H1 (cell line): ENCODE results near the gene TIFAB. TPM values are rescaled to one million over a fixed set of nuclear protein-coding genes. Genes with fewer than 3 reads are reported as not detected.

Experiments
- CTCF ChIA-PET: fragments of 300-600 bp; sonication (Branson Sonifier 250); formaldehyde crosslinking; loops from one replicate; lab custom pipeline; 2021; ENCODE audit not compliant: partially characterized antibody; lab: Charles Lee
- POLR2A ChIA-PET: fragments of 300-600 bp; sonication (Branson Sonifier 250); formaldehyde crosslinking; loops from one replicate; lab custom pipeline; 2021; ENCODE audit warnings: inconsistent platforms; ENCODE audit not compliant: partially characterized antibody; lab: Charles Lee
- DNase-seq, 2 experiments: peaks; one replicate each; pipeline versions ENCODE4 v3.0.0 to v3.0.0-alpha.2; 2010 to 2022; ENCODE audit warnings: low spot score in 2 of 2, low read depth in 1 of 2, mixed read lengths in 1 of 2
- FAIRE-seq: peaks from 2 replicates; lab custom pipeline; 2011; peaks lifted over from hg19 to GRCh38; lab: Jason Lieb, UNC
- H2AFZ ChIP-seq: 2 replicates; pipeline ENCODE4 v1.8.1; 2012; ENCODE audit warnings: low read length, inconsistent platforms
- H2AK5ac ChIP-seq: 2 replicates; pipeline ENCODE4 v1.6.1; 2013; ENCODE audit warnings: low read depth, low read length
- H2BK120ac ChIP-seq: replicated peaks from 2 replicates; pipeline ENCODE3; 2013; ENCODE audit warnings: low read depth, low read length, inconsistent platforms
- H2BK12ac ChIP-seq: 2 replicates; pipeline ENCODE4 v1.6.1; 2013; ENCODE audit warnings: low read depth, low read length
- H2BK15ac ChIP-seq: 2 replicates; pipeline ENCODE4 v1.6.1; 2013; ENCODE audit warnings: low read length
- H2BK20ac ChIP-seq: 2 replicates; pipeline ENCODE4 v1.6.1; 2013; ENCODE audit warnings: low read length
- H2BK5ac ChIP-seq: 2 replicates; pipeline ENCODE4 v1.6.1; 2013; ENCODE audit warnings: low read depth, low read length
- H3K14ac ChIP-seq: 2 replicates; pipeline ENCODE4 v1.6.1; 2013; ENCODE audit warnings: inconsistent platforms; ENCODE audit not compliant: insufficient read length
- H3K18ac ChIP-seq: 2 replicates; pipeline ENCODE4 v1.6.1; 2013; ENCODE audit warnings: low read length; ENCODE audit errors: extremely low read depth
- H3K23ac ChIP-seq: 2 replicates; pipeline ENCODE4 v1.6.1; 2013; ENCODE audit warnings: inconsistent platforms; ENCODE audit not compliant: insufficient read length
- H3K23me2 ChIP-seq: 2 replicates; pipeline ENCODE4 v1.6.1; 2013; ENCODE audit warnings: low read depth, low read length
- H3K27ac ChIP-seq: 2 replicates; pipeline ENCODE4 v1.6.1; 2011; ENCODE audit warnings: low read depth, low read length, inconsistent platforms
- H3K27me3 ChIP-seq, 4 experiments: replicated peaks in 1 of 4; 1 replicate in 1 of 4; 2 replicates in 3 of 4; pipeline versions ENCODE4 v1.6.1 to v1.8.1; 2011 to 2013; ENCODE audit warnings: low read length in 3 of 4, mild to moderate bottlenecking in 3 of 4, inconsistent platforms in 2 of 4, mixed read lengths in 2 of 4, moderate library complexity in 1 of 4; ENCODE audit not compliant: control insufficient read depth in 3 of 4, insufficient read depth in 3 of 4; ENCODE audit errors: extremely low read depth in 1 of 4
- H3K36me3 ChIP-seq, 4 experiments: 2 replicates each; pipeline versions ENCODE4 v1.6.1 to v1.8.1; 2011 to 2013; ENCODE audit warnings: mild to moderate bottlenecking in 4 of 4, low read length in 3 of 4, moderate library complexity in 2 of 4, control low read depth in 1 of 4, inconsistent platforms in 1 of 4; ENCODE audit not compliant: insufficient read depth in 4 of 4, control insufficient read depth in 2 of 4
- H3K4ac ChIP-seq: replicated peaks from 2 replicates; pipeline ENCODE3; 2013; ENCODE audit warnings: low read length, low read depth, mixed read lengths, inconsistent platforms; ENCODE audit not compliant: insufficient read length
- H3K4me1 ChIP-seq, 4 experiments: replicated peaks in 1 of 4; 1 replicate in 1 of 4; 2 replicates in 3 of 4; pipeline versions ENCODE4 v1.6.1 to v1.8.1; 2011 to 2013; ENCODE audit warnings: low read length in 3 of 4, inconsistent platforms in 2 of 4, mixed read lengths in 1 of 4; ENCODE audit not compliant: insufficient read depth in 4 of 4, control insufficient read depth in 3 of 4
- H3K4me2 ChIP-seq, 2 experiments: 2 replicates each; pipeline versions ENCODE4 v1.6.1 to v1.8.1; 2011 to 2013; ENCODE audit warnings: low read depth in 2 of 2, low read length in 2 of 2, control low read depth in 1 of 2, inconsistent platforms in 1 of 2, mild to moderate bottlenecking in 1 of 2; ENCODE audit not compliant: insufficient read depth in 1 of 2
- H3K4me3 ChIP-seq, 4 experiments: fragments of 200-600, 300-600 bp in 1 of 4; sonication (generic), shearing (Covaris generic), sonication (Bioruptor Twin) in 1 of 4; 2 replicates each; pipeline versions ENCODE4 v1.5.1 to v1.8.1; 2011 to 2016; ENCODE audit warnings: low read length in 4 of 4, low read depth in 3 of 4, control low read depth in 2 of 4, inconsistent platforms in 2 of 4, mild to moderate bottlenecking in 2 of 4, mixed read lengths in 1 of 4, moderate library complexity in 1 of 4; ENCODE audit not compliant: insufficient read depth in 2 of 4; ENCODE audit errors: extremely low read depth in 1 of 4
- H3K56ac ChIP-seq: replicated peaks from 2 replicates; pipeline ENCODE3; 2013; ENCODE audit warnings: low read depth, mild to moderate bottlenecking, mixed read lengths, low read length, inconsistent platforms; ENCODE audit not compliant: insufficient read length
- H3K79me1 ChIP-seq: 2 replicates; pipeline ENCODE4 v1.6.1; 2013; ENCODE audit warnings: low read depth, low read length, control low read depth
- H3K79me2 ChIP-seq, 2 experiments: 2 replicates each; pipeline versions ENCODE4 v1.6.1 to v1.8.1; 2012 to 2013; ENCODE audit warnings: low read length in 2 of 2, mild to moderate bottlenecking in 2 of 2, inconsistent platforms in 1 of 2; ENCODE audit not compliant: insufficient read depth in 2 of 2, control insufficient read depth in 1 of 2
- H3K9ac ChIP-seq, 4 experiments: replicated peaks in 1 of 4; 1 replicate in 1 of 4; 2 replicates in 3 of 4; pipeline versions ENCODE4 v1.6.1 to v1.8.1; 2011 to 2013; ENCODE audit warnings: low read depth in 3 of 4, low read length in 3 of 4, control low read depth in 2 of 4, mild to moderate bottlenecking in 2 of 4, moderate library complexity in 2 of 4, inconsistent platforms in 1 of 4; ENCODE audit errors: extremely low read depth in 1 of 4
- H3K9me3 ChIP-seq, 2 experiments: 2 replicates each; pipeline versions ENCODE4 v1.6.1 to v1.8.1; 2012 to 2013; ENCODE audit warnings: mild to moderate bottlenecking in 2 of 2, moderate library complexity in 2 of 2, control low read depth in 1 of 2, inconsistent platforms in 1 of 2, low read depth in 1 of 2, low read length in 1 of 2, mixed read lengths in 1 of 2; ENCODE audit not compliant: insufficient read depth in 2 of 2
- H4K20me1 ChIP-seq, 2 experiments: replicated peaks in 1 of 2; 2 replicates each; pipeline versions ENCODE3 to v1.8.1; 2011 to 2013; ENCODE audit warnings: inconsistent platforms in 2 of 2, low read length in 2 of 2, mild to moderate bottlenecking in 1 of 2; ENCODE audit not compliant: insufficient read depth in 2 of 2, control insufficient read depth in 1 of 2
- H4K5ac ChIP-seq: 2 replicates; pipeline ENCODE4 v1.6.1; 2013; ENCODE audit warnings: low read length, low read depth, mixed read lengths, inconsistent platforms; ENCODE audit not compliant: insufficient read length
- H4K8ac ChIP-seq: 2 replicates; pipeline ENCODE4 v1.8.0; 2013; ENCODE audit warnings: mild to moderate bottlenecking, moderate library complexity, low read length, inconsistent platforms; ENCODE audit not compliant: insufficient read depth; ENCODE audit errors: extremely low read depth
- H4K91ac ChIP-seq: replicated peaks from 2 replicates; pipeline ENCODE3; 2013; ENCODE audit warnings: low read length, mixed read lengths, inconsistent platforms; ENCODE audit not compliant: insufficient read length
- BCL11A ChIP-seq, 2 experiments: IDR thresholded peaks; one replicate each; pipeline ENCODE4 v1.6.1; 2011; ENCODE audit warnings: low read depth in 2 of 2, low read length in 2 of 2, mild to moderate bottlenecking in 2 of 2
- BRCA1 ChIP-seq: IDR thresholded peaks from 2 replicates; pipeline ENCODE4 v1.6.1; 2012; ENCODE audit warnings: low read depth, low read length, improper control_type of control experiment
- CTBP2 ChIP-seq: IDR thresholded peaks from 2 replicates; pipeline ENCODE4 v1.7.0; 2011; ENCODE audit warnings: borderline replicate concordance, mild to moderate bottlenecking, moderate library complexity, mixed read lengths, low read length; ENCODE audit not compliant: insufficient read depth, insufficient read length
- CTCF ChIP-seq, 3 experiments: IDR thresholded peaks; 1 replicate in 2 of 3; 2 replicates in 1 of 3; pipeline versions ENCODE4 v1.5.1 to v1.6.1; 2011; ENCODE audit warnings: low read length in 3 of 3, mild to moderate bottlenecking in 3 of 3, inconsistent platforms in 2 of 3, low read depth in 1 of 3, moderate library complexity in 1 of 3; ENCODE audit not compliant: insufficient read depth in 1 of 3; ENCODE audit errors: control extremely low read depth in 1 of 3
- GTF2F1 ChIP-seq: IDR thresholded peaks from 2 replicates; pipeline ENCODE4 v1.6.1; 2012; ENCODE audit warnings: low read depth, low read length, improper control_type of control experiment, borderline replicate concordance
- HDAC6 ChIP-seq: IDR thresholded peaks from one replicate; pipeline ENCODE4 v1.7.1; 2012; ENCODE audit warnings: low read depth, mild to moderate bottlenecking, inconsistent platforms, low read length, moderate library complexity
- NANOG ChIP-seq: IDR thresholded peaks from 2 replicates; pipeline ENCODE4 v1.6.1; 2011; ENCODE audit warnings: low read length, low read depth, mild to moderate bottlenecking, inconsistent platforms; ENCODE audit not compliant: insufficient read depth, poor library complexity, severe bottlenecking
- NRF1 ChIP-seq: IDR thresholded peaks from 2 replicates; pipeline ENCODE4 v1.6.1; 2011; ENCODE audit warnings: mild to moderate bottlenecking, low read depth, low read length, improper control_type of control experiment
- RAD21 ChIP-seq, 2 experiments: IDR thresholded peaks in 1 of 2; conservative IDR thresholded peaks in 1 of 2; 2 replicates each; pipeline ENCODE4 v1.6.1; 2011; ENCODE audit warnings: low read depth in 2 of 2, low read length in 2 of 2, improper control_type of control experiment in 1 of 2, inconsistent platforms in 1 of 2, mild to moderate bottlenecking in 1 of 2, moderate library complexity in 1 of 2
- SIRT6 ChIP-seq: IDR thresholded peaks from one replicate; pipeline ENCODE4 v1.7.1; 2012; ENCODE audit warnings: low read length, inconsistent platforms
- SP1 ChIP-seq: IDR thresholded peaks from 2 replicates; pipeline ENCODE4 v1.6.1; 2011; ENCODE audit warnings: low read depth, low read length
- TCF12 ChIP-seq: IDR thresholded peaks from 2 replicates; pipeline ENCODE4 v1.6.1; 2011; ENCODE audit warnings: low read depth, mild to moderate bottlenecking, low read length
- WGBS, 2 experiments: shearing (Covaris generic) in 1 of 2; methylation state at CpG; one replicate each; pipeline versions ENCODE4 v1.1.6 to v1.1.7; 2013 to 2015; ENCODE audit warnings: low lambda C conversion rate in 2 of 2, mixed read lengths in 2 of 2, inconsistent platforms in 1 of 2, low coverage in 1 of 2, missing lambda C conversion rate in 1 of 2; ENCODE audit not compliant: insufficient replicate concordance in 2 of 2, insufficient coverage in 1 of 2, insufficient read length in 1 of 2; ENCODE audit errors: extremely low coverage in 1 of 2, missing lambda C conversion rate in 1 of 2; 5-methylcytosine and 5-hydroxymethylcytosine counted together
- polyA plus RNA-seq, 7 experiments: library from polyadenylated mRNA; depleted of rRNA in 3 of 7; stranded (reverse) in 5 of 7; unstranded in 2 of 7; fragments of >200 nt in 5 of 7; fragments of 200-250 nt in 2 of 7; gene quantifications; 1 replicate in 5 of 7; 2 replicates in 1 of 7; 4 replicates in 1 of 7; pipeline versions ENCODE4 v1.2.1 to v1.2.3, GENCODE V29; 2011 to 2013; ENCODE audit warnings: missing spikeins in 2 of 7, mixed read lengths in 2 of 7
- total RNA-seq: library from RNA; stranded (reverse); fragmentation: NEBNext Ultra II Directional; extraction: Animal tissue kit (Norgen Biotek cat#: 25700); gene quantifications from 2 replicates; pipeline ENCODE4 v1.2.1, GENCODE V29; 2021

TIFAB gene
- total and polyA plus RNA-seq, 2 of the 8 experiments (the other 6 are each of a cell fraction or from before 2014, with no cell fraction given) = not detected

- no peak overlapping the region for H4K5ac ChIP-seq
- peaks cover 0 to 3% (median 0%) of the 10 kb centered on the region in 4 experiments; a peak in 2 of 7 replicates for H3K27me3 ChIP-seq
- no peak overlapping the region for H3K4ac ChIP-seq
- no peak overlapping the region for H3K9ac ChIP-seq
- H4K91ac ChIP-seq = no peak overlapping the region
- no peak for DNase-seq
- no peak overlapping the region for H2BK15ac ChIP-seq
- H3K18ac ChIP-seq = no peak overlapping the region
- POLR2A ChIA-PET = no interaction called here
- H3K27ac ChIP-seq = no peak overlapping the region
- no peak overlapping the region for H2BK5ac ChIP-seq
- H3K14ac ChIP-seq = no peak overlapping the region
- H3K23me2 ChIP-seq = no peaks in the 10 kb centered on the region
- peaks cover 0 to 3% (median 1%) of the 10 kb centered on the region in 4 experiments; a peak in 2 of 7 replicates for H3K4me1 ChIP-seq
- FAIRE-seq = no peak
- H2AFZ ChIP-seq = no peak overlapping the region
- no peaks in the 10 kb centered on the region for H3K79me1 ChIP-seq
- no peaks in the 10 kb centered on the region for H3K36me3 ChIP-seq
- H2BK20ac ChIP-seq = no peak overlapping the region
- no peak overlapping the region for H2BK12ac ChIP-seq
- 78% methylated on average over 7 of the region's 7 CpGs; no CpG with 5 or more reads in 1 of the 2 experiments for WGBS, 2 experiments
- no peak overlapping the region for H3K4me3 ChIP-seq
- H2BK120ac ChIP-seq = no peak overlapping the region
- no peak overlapping the region for H3K23ac ChIP-seq
- no peaks in the 10 kb centered on the region for H3K9me3 ChIP-seq
- H4K20me1 ChIP-seq = no peaks in the 10 kb centered on the region
- CTCF ChIA-PET = interaction anchor here (0.7 to 19.4 kb wide), 7 partner anchors 12 to 384 kb away, joined by 3 to 264 read pairs (median 5); no protein-coding TSS in a partner anchor
- no peak overlapping the region for H2AK5ac ChIP-seq
- no peak overlapping the region for H4K8ac ChIP-seq
- no peaks in the 10 kb centered on the region for H3K79me2 ChIP-seq
- no peak overlapping the region for H3K4me2 ChIP-seq
- H3K56ac ChIP-seq = no peak overlapping the region
- no peak for TF ChIP-seq HDAC6
- TF ChIP-seq NRF1 = no peak
- no peak for TF ChIP-seq SP1
- TF ChIP-seq TCF12 = no peak
- no peak for TF ChIP-seq NANOG
- TF ChIP-seq BRCA1 = no peak
- TF ChIP-seq GTF2F1 = no peak
- no peak for TF ChIP-seq BCL11A (IDR thresholded peaks at IDR 0.05; ENCODE audit: low read depth in 2 of 2, low read length in 2 of 2)
- no peak for TF ChIP-seq SIRT6
- TF ChIP-seq CTBP2 = no peak
- TF ChIP-seq RAD21 (IDR thresholded peaks at IDR 0.05 in 1 of 2, conservative IDR thresholded peaks at IDR 0.05 in 1 of 2; ENCODE audit: low read depth in 2 of 2, low read length in 2 of 2) = no peak
- no peak for TF ChIP-seq CTCF (IDR thresholded peaks at IDR 0.05; ENCODE audit: control extremely low read depth in 1 of 3, insufficient read depth in 1 of 3, low read depth in 1 of 3, low read length in 3 of 3)
These were observed 5.5 kb downstream of the TIFAB start for GRCh38 chr5:135446615-135447014.
